Measurements from ENCODE around the gene REPIN1. TPM values are rescaled to one million over a fixed set of nuclear protein-coding genes. Genes with fewer than 3 reads are reported as not detected.

REPIN1 gene
- total and polyA plus RNA-seq, 9 of the 15 experiments (the other 6 are each of a cell fraction or from before 2014, with no cell fraction given): 8.1 to 283 (median 94.3) TPM

DNA sequence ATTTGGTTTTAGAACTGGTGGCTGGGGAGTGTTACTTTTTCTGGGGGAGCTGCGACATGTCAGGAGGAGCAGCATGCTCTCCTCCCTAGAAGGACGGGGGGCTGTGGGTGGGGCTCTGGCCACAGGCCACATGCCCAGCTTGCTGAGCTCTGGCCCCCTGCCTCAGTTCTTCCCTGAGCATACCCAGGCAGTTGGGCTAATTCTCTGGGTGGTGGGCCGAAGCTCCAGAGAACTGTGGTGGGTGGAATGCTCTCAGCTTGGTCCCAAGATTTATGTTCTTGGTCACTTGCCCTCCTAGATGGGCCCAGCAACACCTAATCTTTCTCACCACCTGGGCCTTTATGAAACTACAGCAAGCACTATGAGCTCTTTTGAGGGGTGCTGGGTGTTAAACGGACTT is 5.4 kb downstream of the REPIN1 start (continued):
- TF ChIP-seq, protein P1, sequence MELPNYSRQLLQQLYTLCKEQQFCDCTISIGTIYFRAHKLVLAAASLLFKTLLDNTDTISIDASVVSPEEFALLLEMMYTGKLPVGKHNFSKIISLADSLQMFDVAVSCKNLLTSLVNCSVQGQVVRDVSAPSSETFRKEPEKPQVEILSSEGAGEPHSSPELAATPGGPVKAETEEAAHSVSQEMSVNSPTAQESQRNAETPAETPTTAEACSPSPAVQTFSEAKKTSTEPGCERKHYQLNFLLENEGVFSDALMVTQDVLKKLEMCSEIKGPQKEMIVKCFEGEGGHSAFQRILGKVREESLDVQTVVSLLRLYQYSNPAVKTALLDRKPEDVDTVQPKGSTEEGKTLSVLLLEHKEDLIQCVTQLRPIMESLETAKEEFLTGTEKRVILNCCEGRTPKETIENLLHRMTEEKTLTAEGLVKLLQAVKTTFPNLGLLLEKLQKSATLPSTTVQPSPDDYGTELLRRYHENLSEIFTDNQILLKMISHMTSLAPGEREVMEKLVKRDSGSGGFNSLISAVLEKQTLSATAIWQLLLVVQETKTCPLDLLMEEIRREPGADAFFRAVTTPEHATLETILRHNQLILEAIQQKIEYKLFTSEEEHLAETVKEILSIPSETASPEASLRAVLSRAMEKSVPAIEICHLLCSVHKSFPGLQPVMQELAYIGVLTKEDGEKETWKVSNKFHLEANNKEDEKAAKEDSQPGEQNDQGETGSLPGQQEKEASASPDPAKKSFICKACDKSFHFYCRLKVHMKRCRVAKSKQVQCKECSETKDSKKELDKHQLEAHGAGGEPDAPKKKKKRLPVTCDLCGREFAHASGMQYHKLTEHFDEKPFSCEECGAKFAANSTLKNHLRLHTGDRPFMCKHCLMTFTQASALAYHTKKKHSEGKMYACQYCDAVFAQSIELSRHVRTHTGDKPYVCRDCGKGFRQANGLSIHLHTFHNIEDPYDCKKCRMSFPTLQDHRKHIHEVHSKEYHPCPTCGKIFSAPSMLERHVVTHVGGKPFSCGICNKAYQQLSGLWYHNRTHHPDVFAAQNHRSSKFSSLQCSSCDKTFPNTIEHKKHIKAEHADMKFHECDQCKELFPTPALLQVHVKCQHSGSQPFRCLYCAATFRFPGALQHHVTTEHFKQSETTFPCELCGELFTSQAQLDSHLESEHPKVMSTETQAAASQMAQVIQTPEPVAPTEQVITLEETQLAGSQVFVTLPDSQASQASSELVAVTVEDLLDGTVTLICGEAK (IDR thresholded peaks at IDR 0.05): no peak
- TF ChIP-seq, protein P1 (CRISPR knock-in tag; IDR thresholded peaks at IDR 0.05): 0 out of 2 replicates have a peak, but pooled peaks have one; percentile 27
- TF ChIP-seq, protein P2, sequence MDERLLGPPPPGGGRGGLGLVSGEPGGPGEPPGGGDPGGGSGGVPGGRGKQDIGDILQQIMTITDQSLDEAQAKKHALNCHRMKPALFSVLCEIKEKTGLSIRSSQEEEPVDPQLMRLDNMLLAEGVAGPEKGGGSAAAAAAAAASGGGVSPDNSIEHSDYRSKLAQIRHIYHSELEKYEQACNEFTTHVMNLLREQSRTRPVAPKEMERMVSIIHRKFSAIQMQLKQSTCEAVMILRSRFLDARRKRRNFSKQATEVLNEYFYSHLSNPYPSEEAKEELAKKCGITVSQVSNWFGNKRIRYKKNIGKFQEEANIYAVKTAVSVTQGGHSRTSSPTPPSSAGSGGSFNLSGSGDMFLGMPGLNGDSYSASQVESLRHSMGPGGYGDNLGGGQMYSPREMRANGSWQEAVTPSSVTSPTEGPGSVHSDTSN (CRISPR knock-in tag; IDR thresholded peaks at IDR 0.05; ENCODE audit: low read depth): no peak
- TF ChIP-seq, protein P2 (tag; conservative IDR thresholded peaks at IDR 0.05; ENCODE audit: low read depth): 0 out of 2 replicates have a peak, but pooled peaks have one; percentile 5
- no peak for TF ChIP-seq NR1H2 (CRISPR knock-in tag; IDR thresholded peaks at IDR 0.05)
- TF ChIP-seq RB1 (IDR thresholded peaks at IDR 0.05; ENCODE audit: low read depth): no peak
- no peak for TF ChIP-seq ZNF224 (CRISPR knock-in tag; IDR thresholded peaks at IDR 0.05)
- 0 out of 2 replicates have a peak, but pooled peaks have one; percentile 48 for TF ChIP-seq POLR2AphosphoS5 (IDR thresholded peaks at IDR 0.05; ENCODE audit: control insufficient read depth, insufficient read depth, low read depth, low read length)
- TF ChIP-seq RBFOX2 (IDR thresholded peaks at IDR 0.05; ENCODE audit: low read depth, low read length): peak; percentile 50; the same call in 1 of the 2 replicates
- TF ChIP-seq CBFA2T3 (IDR thresholded peaks at IDR 0.05): peak; percentile 40
- TF ChIP-seq RBM22 (IDR thresholded peaks at IDR 0.05; ENCODE audit: low read depth, low read length, poor library complexity, severe bottlenecking): no peak
- TF ChIP-seq CBFA2T2 (conservative IDR thresholded peaks at IDR 0.05): 0 out of 2 replicates have a peak, but pooled peaks have one; percentile 9
- TF ChIP-seq XRCC5 (IDR thresholded peaks at IDR 0.05; ENCODE audit: low read depth, low read length): 0 out of 2 replicates have a peak, but pooled peaks have one; percentile 37
- peak; percentile 25 for TF ChIP-seq ARID1B (IDR thresholded peaks at IDR 0.05)
- TF ChIP-seq ZKSCAN8 (CRISPR knock-in tag; IDR thresholded peaks at IDR 0.05): no peak

Measured in K562 (cell line).